BJ (cell line): ENCODE data around the gene SPECC1L. TPM values are rescaled to one million over a fixed set of nuclear protein-coding genes. Genes with fewer than 3 reads are reported as not detected.
"Not testable (repeated sequence)": the region's sequence is repeated elsewhere in the genome, so short reads cannot be mapped to it uniquely, and the experiment has no call there.

ENCODE experiments used
- CTCF ChIA-PET: fragments of 350-600 bp; formaldehyde crosslinking; extraction: SDS; loops from one replicate; lab custom pipeline; 2021; ENCODE audit warnings: antibody characterized with exemption, inconsistent platforms; lab: Yijun Ruan, JAX
- POLR2A ChIA-PET: fragments of 300-600 bp; sonication (Branson Sonifier 250); formaldehyde crosslinking; extraction: SDS; loops from one replicate; lab custom pipeline; 2021; ENCODE audit warnings: antibody characterized with exemption; lab: Charles Lee
- DNase-seq: peaks from one replicate; pipeline ENCODE4 v3.0.0-alpha.2; 2011; ENCODE audit warnings: low read depth
- H3K27me3 ChIP-seq: 2 replicates; pipeline ENCODE4 v1.6.0; 2011; ENCODE audit warnings: low read length; ENCODE audit not compliant: control insufficient read depth, insufficient read depth
- H3K36me3 ChIP-seq: 2 replicates; pipeline ENCODE4 v1.5.1; 2011; ENCODE audit warnings: low read length; ENCODE audit not compliant: control insufficient read depth, insufficient read depth
- H3K4me3 ChIP-seq: 2 replicates; pipeline ENCODE4 v1.5.1; 2011; ENCODE audit warnings: low read depth, mild to moderate bottlenecking, control low read depth, low read length
- polyA plus RNA-seq: library from polyadenylated mRNA; depleted of rRNA; stranded (reverse); fragments of >200 nt; gene quantifications from 2 replicates; pipeline ENCODE4 v1.2.3, GENCODE V29; 2011
- TF ChIP-seq, protein P1 (sequence below): IDR thresholded peaks from 2 replicates; pipeline ENCODE4 v1.5.1; 2011; ENCODE audit warnings: low read depth, mild to moderate bottlenecking, control low read depth, inconsistent platforms, low read length, moderate library complexity; ENCODE audit not compliant: insufficient read depth

SPECC1L gene
- polyA plus RNA-seq, 1 experiment = 35.1 TPM

DNA sequence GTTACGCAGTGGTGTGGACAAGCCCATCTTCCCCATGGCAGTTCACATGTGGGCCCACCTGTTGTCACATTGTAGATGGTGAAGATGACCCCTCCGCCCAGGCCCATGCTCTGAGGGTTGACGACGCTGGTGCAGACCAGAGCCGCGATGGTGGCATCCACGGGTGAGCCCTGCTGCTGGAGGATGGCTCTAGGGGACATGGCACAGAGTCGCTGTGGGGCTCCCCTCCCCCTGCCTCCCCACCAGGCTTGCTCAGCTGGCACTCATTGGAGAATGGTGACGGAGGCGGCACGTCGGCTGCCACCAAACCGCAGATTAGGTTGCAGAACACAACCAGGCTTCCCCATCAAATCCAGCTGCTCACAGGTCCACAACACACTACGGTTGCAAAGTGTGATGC lies 36.8 kb upstream of the SPECC1L start:
- no peak for DNase-seq
- POLR2A ChIA-PET = no interaction called here
- no peaks in the 10 kb centered on the region for H3K36me3 ChIP-seq
- no peaks in the 10 kb centered on the region for H3K27me3 ChIP-seq
- CTCF ChIA-PET = interaction anchor here (1.0 kb wide), 1 partner anchor 14 kb away, joined by 5 read pairs; no protein-coding TSS in a partner anchor
- TF ChIP-seq, protein P1, sequence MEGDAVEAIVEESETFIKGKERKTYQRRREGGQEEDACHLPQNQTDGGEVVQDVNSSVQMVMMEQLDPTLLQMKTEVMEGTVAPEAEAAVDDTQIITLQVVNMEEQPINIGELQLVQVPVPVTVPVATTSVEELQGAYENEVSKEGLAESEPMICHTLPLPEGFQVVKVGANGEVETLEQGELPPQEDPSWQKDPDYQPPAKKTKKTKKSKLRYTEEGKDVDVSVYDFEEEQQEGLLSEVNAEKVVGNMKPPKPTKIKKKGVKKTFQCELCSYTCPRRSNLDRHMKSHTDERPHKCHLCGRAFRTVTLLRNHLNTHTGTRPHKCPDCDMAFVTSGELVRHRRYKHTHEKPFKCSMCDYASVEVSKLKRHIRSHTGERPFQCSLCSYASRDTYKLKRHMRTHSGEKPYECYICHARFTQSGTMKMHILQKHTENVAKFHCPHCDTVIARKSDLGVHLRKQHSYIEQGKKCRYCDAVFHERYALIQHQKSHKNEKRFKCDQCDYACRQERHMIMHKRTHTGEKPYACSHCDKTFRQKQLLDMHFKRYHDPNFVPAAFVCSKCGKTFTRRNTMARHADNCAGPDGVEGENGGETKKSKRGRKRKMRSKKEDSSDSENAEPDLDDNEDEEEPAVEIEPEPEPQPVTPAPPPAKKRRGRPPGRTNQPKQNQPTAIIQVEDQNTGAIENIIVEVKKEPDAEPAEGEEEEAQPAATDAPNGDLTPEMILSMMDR = no peak
- no peak overlapping the region for H3K4me3 ChIP-seq

DNA sequence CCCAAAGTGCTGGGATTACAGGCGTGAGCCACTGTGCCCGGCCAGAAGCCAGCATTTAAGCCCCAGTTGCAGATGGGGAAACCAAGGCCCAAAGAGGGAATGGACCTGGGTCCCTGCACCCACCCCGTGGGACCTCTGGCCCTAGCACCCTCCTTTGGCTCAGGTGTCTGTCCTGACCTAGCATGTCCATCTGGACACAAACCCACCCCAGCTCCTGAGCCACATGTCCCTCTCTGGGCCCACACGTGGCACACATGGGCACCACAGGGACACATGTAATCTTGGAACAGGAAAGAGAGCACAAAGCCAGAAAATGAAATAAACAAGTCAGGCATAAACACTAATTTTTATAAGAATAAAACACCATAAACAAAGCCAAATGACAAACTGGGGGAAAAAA lies 35.3 kb upstream of the SPECC1L start:
- CTCF ChIA-PET = interaction anchor here (0.9 to 1.0 kb wide), 2 partner anchors 10 to 46 kb away, joined by 4 read pairs; partner anchors contain the start of gene GGT5
- Histone ChIP-seq H3K27me3 (no peaks in the 10 kb centered on the region), H3K4me3 (no peak overlapping the region), H3K36me3 (no peaks in the 10 kb centered on the region)
- TF ChIP-seq, protein P1 = no peak
- POLR2A ChIA-PET = no interaction called here
- no peak for DNase-seq

DNA sequence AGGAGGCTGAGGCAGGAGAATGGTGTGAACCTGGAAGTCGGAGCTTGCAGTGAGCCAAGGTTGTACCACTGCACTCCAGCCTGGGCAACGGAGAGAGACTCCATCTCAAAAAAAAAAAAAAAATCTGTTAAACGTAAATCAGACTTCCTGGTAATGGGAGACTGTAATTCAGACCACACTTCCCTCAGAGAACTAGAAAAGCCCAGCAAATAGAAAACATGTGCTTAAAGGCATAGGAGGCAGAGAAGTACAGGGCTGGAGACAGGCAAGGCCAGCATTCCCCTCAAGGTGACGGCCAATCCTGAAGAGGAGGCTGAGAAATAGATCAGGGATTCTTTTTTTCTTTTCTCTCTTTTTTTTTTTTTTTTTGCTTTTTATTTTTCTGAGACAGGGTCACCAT lies 34.0 kb upstream of the SPECC1L start:
- H3K36me3 ChIP-seq = no peaks in the 10 kb centered on the region
- H3K4me3 ChIP-seq = no peak overlapping the region
- DNase-seq = no peak
- TF ChIP-seq, protein P1 = no peak
- CTCF ChIA-PET = interaction anchor here (1.0 to 2.1 kb wide), 2 partner anchors 13 to 47 kb away, joined by 3 to 9 read pairs; no protein-coding TSS in a partner anchor
- POLR2A ChIA-PET = no interaction called here
- no peaks in the 10 kb centered on the region for H3K27me3 ChIP-seq

DNA sequence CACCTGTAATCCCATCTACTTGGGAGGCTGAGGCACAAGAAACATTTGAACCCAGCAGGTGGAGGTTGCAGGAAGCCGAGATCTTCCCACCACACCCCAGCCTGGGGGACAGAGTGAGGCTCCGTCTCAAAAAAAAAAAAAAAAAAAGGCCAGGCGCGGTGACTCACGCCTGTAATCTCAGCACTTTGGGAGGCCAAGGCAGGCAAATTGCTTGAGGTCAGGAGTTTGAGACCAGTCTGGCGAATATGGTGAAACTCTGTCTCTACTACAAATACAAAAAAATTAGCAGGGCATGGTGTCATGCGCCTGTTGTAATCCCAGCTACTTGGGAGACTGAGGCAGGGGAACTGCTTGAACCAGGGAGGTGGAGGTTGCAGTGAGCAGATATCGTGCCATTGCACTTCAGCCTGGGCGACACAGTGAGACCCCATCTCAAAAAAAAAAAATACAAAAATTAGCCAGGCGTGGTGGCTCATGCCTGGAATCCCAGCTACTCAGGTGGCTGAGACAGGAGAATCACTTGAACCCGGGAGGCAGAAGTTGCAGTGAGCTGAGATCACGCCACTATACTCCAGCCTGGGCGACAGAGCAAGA lies 32.4 kb upstream of the SPECC1L start:
- H3K27me3 ChIP-seq, H3K4me3 ChIP-seq, POLR2A ChIA-PET, DNase-seq, CTCF ChIA-PET, H3K36me3 ChIP-seq: not testable (repeated sequence)

DNA sequence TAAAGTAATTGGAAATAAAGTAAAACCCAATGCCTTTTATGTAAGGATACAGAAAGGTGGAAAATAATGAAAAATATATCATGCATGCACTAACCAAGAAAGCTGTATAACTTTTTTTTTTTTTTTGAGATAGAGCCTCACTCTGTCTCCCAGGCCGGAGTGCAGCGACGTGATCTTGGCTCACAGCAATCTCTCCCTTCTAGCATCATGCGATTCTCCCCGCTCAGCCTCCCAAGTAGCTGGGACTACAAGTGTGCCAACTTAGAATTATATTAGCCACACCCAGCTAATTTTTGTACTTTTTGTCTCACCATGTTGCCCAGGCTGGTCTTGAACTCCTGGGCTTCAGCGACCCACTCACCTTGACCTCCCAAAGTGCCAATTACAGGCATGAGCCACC lies 30.2 kb upstream of the SPECC1L start:
- no peak for DNase-seq
- Histone ChIP-seq H3K27me3 (no peaks in the 10 kb centered on the region), H3K4me3 (no peak overlapping the region), H3K36me3 (no peaks in the 10 kb centered on the region)
- POLR2A ChIA-PET = no interaction called here
- TF ChIP-seq, protein P1 = no peak
- CTCF ChIA-PET = interaction anchor here (1.2 to 1.8 kb wide), 2 partner anchors 9 to 51 kb away, joined by 6 to 8 read pairs; no protein-coding TSS in a partner anchor

DNA sequence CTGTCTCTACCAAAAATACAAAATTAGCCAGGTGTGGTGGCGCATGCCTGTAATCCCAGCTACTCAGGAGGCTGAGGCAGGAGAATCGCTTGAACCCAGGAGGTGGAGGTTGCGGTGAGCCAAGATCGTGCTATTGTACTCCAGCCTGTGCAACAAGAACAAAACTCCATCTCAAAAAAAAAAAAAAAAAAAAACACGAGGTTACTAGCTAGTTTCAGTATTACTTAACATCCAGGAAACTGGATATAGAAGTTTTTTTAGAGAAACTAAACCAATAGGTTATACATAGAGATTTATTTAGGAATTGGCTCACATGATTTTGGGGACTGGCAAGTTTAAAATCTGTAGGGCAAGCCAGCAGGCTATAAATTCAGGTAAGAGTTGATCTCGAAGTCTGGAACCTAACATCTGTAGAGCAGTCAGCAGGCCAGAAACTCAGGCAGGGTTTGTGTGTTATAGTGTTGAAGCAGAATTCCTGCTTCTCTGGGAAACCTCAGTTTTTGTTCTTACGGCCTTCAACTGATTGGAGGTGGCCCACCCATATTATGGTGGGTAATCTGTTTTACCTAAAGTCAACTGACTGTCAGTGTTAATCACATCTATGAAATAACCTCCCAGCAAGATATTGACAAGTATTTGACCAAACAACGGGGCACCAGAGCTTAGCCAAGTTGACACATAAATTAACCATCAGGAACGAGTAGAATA lies 29.5 kb upstream of the SPECC1L start:
- DNase-seq, POLR2A ChIA-PET: not testable (repeated sequence)
- CTCF ChIA-PET = interaction anchor here (1.2 to 7.3 kb wide), 3 partner anchors 10 to 51 kb away, joined by 6 to 92 read pairs (median 8); no protein-coding TSS in a partner anchor

DNA sequence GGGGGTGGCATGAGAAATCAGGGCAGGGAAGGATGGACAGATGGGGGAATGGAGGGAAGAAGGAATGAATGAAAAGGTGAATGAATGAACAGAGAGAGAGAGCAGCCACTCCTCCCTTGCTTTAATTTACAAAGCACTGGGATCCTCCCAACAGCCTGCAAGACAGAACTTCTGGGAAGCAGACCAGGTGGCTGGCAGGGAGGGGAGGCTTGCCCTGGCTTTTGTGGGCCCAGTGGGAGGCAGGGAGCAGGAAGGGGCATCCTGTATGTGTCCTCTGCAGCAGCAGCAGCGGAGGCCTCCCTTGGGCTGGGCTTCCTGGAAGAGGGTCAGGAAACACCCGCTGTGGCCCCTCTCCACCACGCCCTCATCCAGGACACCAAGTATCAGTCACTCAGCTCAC lies 27.2 kb upstream of the SPECC1L start:
- H3K4me3 ChIP-seq, H3K27me3 ChIP-seq, POLR2A ChIA-PET, H3K36me3 ChIP-seq, DNase-seq: not testable (repeated sequence)
- CTCF ChIA-PET = interaction anchor here (1.1 to 7.3 kb wide), 3 partner anchors 13 to 52 kb away, joined by 3 to 92 read pairs (median 7); no protein-coding TSS in a partner anchor

More for the DNA sequence above, 29.5 kb upstream of the SPECC1L start:
- not testable (repeated sequence) for H3K4me3 ChIP-seq, H3K36me3 ChIP-seq, H3K27me3 ChIP-seq
